HEK293 (cell line): ENCODE measurements around the gene ADGRD1.

ENCODE experiments used
- CTCF ChIA-PET: fragments of 350-600 bp; formaldehyde crosslinking; extraction: SDS; loops from one replicate; lab custom pipeline; 2021; ENCODE audit warnings: antibody characterized with exemption; lab: Yijun Ruan, JAX
- POLR2A ChIA-PET: fragments of 300-600 bp; formaldehyde crosslinking; extraction: SDS; loops from one replicate; lab custom pipeline; 2020; ENCODE audit warnings: antibody characterized with exemption, inconsistent platforms; lab: Yijun Ruan, JAX
- H3K27ac ChIP-seq: fragments of 200-500 bp; sonication (Bioruptor generic); 2 replicates; pipeline ENCODE4 v1.5.1; 2014; ENCODE audit warnings: low read depth, low read length, control low read depth, inconsistent platforms; ENCODE audit errors: extremely low read depth
- H3K36me3 ChIP-seq, 2 experiments: fragments of 200-500 bp in 1 of 2; sonication (Bioruptor generic) in 1 of 2; 1 replicate in 1 of 2; 2 replicates in 1 of 2; pipeline ENCODE4 v1.5.1; 2014 to 2017; ENCODE audit warnings: inconsistent platforms in 2 of 2, low read length in 2 of 2; ENCODE audit not compliant: control insufficient read depth in 2 of 2, insufficient read depth in 1 of 2
- H3K4me1 ChIP-seq: fragments of 200-500 bp; sonication (Bioruptor generic); 2 replicates; pipeline ENCODE4 v1.5.1; 2014; ENCODE audit warnings: mild to moderate bottlenecking, low read length, inconsistent platforms; ENCODE audit not compliant: control insufficient read depth, insufficient read depth
- H3K4me3 ChIP-seq: 2 replicates; pipeline ENCODE4 v1.5.1; 2011; ENCODE audit warnings: low read depth, mild to moderate bottlenecking, control low read depth, low read length, moderate library complexity
- H3K9me3 ChIP-seq: fragments of 200-500 bp; sonication (Bioruptor generic); 2 replicates; pipeline ENCODE4 v1.5.1; 2014; ENCODE audit warnings: low read depth, low read length, inconsistent platforms; ENCODE audit not compliant: control insufficient read depth, insufficient read depth
- ELK4 ChIP-seq: IDR thresholded peaks from 2 replicates; pipeline ENCODE4 v1.6.1; 2011; ENCODE audit warnings: mild to moderate bottlenecking, low read depth, low read length, borderline replicate concordance
- PRDM4 ChIP-seq: fragments of 450-650 bp; formaldehyde crosslinking; IDR thresholded peaks from 2 replicates; pipeline ENCODE4 v1.5.1; 2017; ENCODE audit warnings: missing biosample characterization, missing genetic modification characterization
- PRDM6 ChIP-seq: fragments of 450-650 bp; formaldehyde crosslinking; IDR thresholded peaks from 2 replicates; pipeline ENCODE4 v1.5.1; 2017; ENCODE audit warnings: missing biosample characterization, missing genetic modification characterization
- SCRT1 ChIP-seq: fragments of 450-650 bp; formaldehyde crosslinking; IDR thresholded peaks from 2 replicates; pipeline ENCODE4 v1.5.1; 2016; ENCODE audit warnings: missing biosample characterization, missing genetic modification characterization, borderline replicate concordance
- SCRT2 ChIP-seq: fragments of 450-650 bp; formaldehyde crosslinking; IDR thresholded peaks from 2 replicates; pipeline ENCODE4 v1.5.1; 2016; ENCODE audit warnings: missing biosample characterization, missing genetic modification characterization
- SP3 ChIP-seq: fragments of 450-650 bp; formaldehyde crosslinking; IDR thresholded peaks from 2 replicates; pipeline ENCODE4 v1.5.1; 2016; ENCODE audit warnings: missing biosample characterization, missing genetic modification characterization
- TCF7L2 ChIP-seq: IDR thresholded peaks from 2 replicates; pipeline ENCODE4 v1.6.1; 2011; ENCODE audit warnings: low read depth, mild to moderate bottlenecking, inconsistent platforms, low read length, moderate library complexity, borderline replicate concordance
- ZBTB7A ChIP-seq: fragments of 450-650 bp; formaldehyde crosslinking; IDR thresholded peaks from 2 replicates; pipeline ENCODE4 v1.5.1; 2016; ENCODE audit warnings: low read depth, missing biosample characterization, missing genetic modification characterization
- ZEB2 ChIP-seq: fragments of 450-650 bp; formaldehyde crosslinking; IDR thresholded peaks from 2 replicates; pipeline ENCODE4 v1.5.1; 2016; ENCODE audit warnings: missing biosample characterization, missing genetic modification characterization
- ZIC2 ChIP-seq: fragments of 450-650 bp; formaldehyde crosslinking; IDR thresholded peaks from 2 replicates; pipeline ENCODE4 v1.5.1; 2016; ENCODE audit warnings: missing biosample characterization, missing genetic modification characterization
- ZNF121 ChIP-seq: fragments of 450-650 bp; formaldehyde crosslinking; IDR thresholded peaks from 2 replicates; pipeline ENCODE4 v1.5.1; 2016; ENCODE audit warnings: missing biosample characterization, missing genetic modification characterization
- ZNF132 ChIP-seq: fragments of 450-650 bp; formaldehyde crosslinking; IDR thresholded peaks from 2 replicates; pipeline ENCODE4 v1.5.1; 2017; ENCODE audit warnings: missing biosample characterization, missing genetic modification characterization, borderline replicate concordance
- ZNF133 ChIP-seq: fragments of 450-650 bp; formaldehyde crosslinking; IDR thresholded peaks from 2 replicates; pipeline ENCODE4 v1.5.1; 2016; ENCODE audit warnings: missing biosample characterization, missing genetic modification characterization
- ZNF155 ChIP-seq: fragments of 450-650 bp; formaldehyde crosslinking; IDR thresholded peaks from 2 replicates; pipeline ENCODE4 v1.5.1; 2016; ENCODE audit warnings: missing biosample characterization, missing genetic modification characterization
- ZNF16 ChIP-seq: fragments of 450-650 bp; formaldehyde crosslinking; IDR thresholded peaks from 2 replicates; pipeline ENCODE4 v1.5.1; 2016; ENCODE audit warnings: low read depth, missing biosample characterization, missing genetic modification characterization
- ZNF202 ChIP-seq: fragments of 450-650 bp; formaldehyde crosslinking; IDR thresholded peaks from 2 replicates; pipeline ENCODE4 v1.5.1; 2016; ENCODE audit warnings: missing biosample characterization, missing genetic modification characterization, borderline replicate concordance
- ZNF214 ChIP-seq: fragments of 450-650 bp; formaldehyde crosslinking; IDR thresholded peaks from 2 replicates; pipeline ENCODE4 v1.5.1; 2017; ENCODE audit warnings: missing biosample characterization, mild to moderate bottlenecking, missing genetic modification characterization, borderline replicate concordance
- ZNF311 ChIP-seq: fragments of 450-650 bp; formaldehyde crosslinking; IDR thresholded peaks from 2 replicates; pipeline ENCODE4 v1.5.1; 2017; ENCODE audit warnings: missing biosample characterization, missing genetic modification characterization, borderline replicate concordance
- ZNF354C ChIP-seq: fragments of 450-650 bp; formaldehyde crosslinking; IDR thresholded peaks from 2 replicates; pipeline ENCODE4 v1.5.1; 2016; ENCODE audit warnings: missing biosample characterization, missing genetic modification characterization, low read depth, borderline replicate concordance
- ZNF530 ChIP-seq: fragments of 450-650 bp; formaldehyde crosslinking; IDR thresholded peaks from 2 replicates; pipeline ENCODE4 v1.5.1; 2016; ENCODE audit warnings: low read depth, missing biosample characterization, missing genetic modification characterization
- ZNF654 ChIP-seq: fragments of 450-650 bp; formaldehyde crosslinking; IDR thresholded peaks from 2 replicates; pipeline ENCODE4 v1.5.1; 2016; ENCODE audit warnings: low read depth, missing biosample characterization, missing genetic modification characterization
- ZNF707 ChIP-seq: fragments of 450-650 bp; formaldehyde crosslinking; IDR thresholded peaks from 2 replicates; pipeline ENCODE4 v1.5.1; 2016; ENCODE audit warnings: missing biosample characterization, missing genetic modification characterization
- ZNF776 ChIP-seq: fragments of 450-650 bp; formaldehyde crosslinking; IDR thresholded peaks from 2 replicates; pipeline ENCODE4 v1.5.0; 2017; ENCODE audit warnings: missing biosample characterization, missing genetic modification characterization, borderline replicate concordance
- ZNF791 ChIP-seq: fragments of 450-650 bp; formaldehyde crosslinking; IDR thresholded peaks from 2 replicates; pipeline ENCODE4 v1.5.1; 2016; ENCODE audit warnings: missing biosample characterization, missing genetic modification characterization
- ZNF792 ChIP-seq: fragments of 450-650 bp; formaldehyde crosslinking; IDR thresholded peaks from 2 replicates; pipeline ENCODE4 v1.5.1; 2016; ENCODE audit warnings: missing biosample characterization, missing genetic modification characterization
- ZXDB ChIP-seq: fragments of 450-650 bp; formaldehyde crosslinking; IDR thresholded peaks from 2 replicates; pipeline ENCODE4 v1.5.1; 2016; ENCODE audit warnings: missing biosample characterization, missing genetic modification characterization

Gene ADGRD1

GRCh38 chr12:130916241-130916911 lies 37.3 kb upstream of the ADGRD1 start (continued):
- TF ChIP-seq PRDM4 (tag by site-specific recombination) (no peak), ZNF654 (tag by site-specific recombination) (peak; percentile 99), ZBTB7A (tag by site-specific recombination) (no peak), ZNF16 (no peak), ZNF214 (no peak), ZNF354C (tag by site-specific recombination) (no peak), ZNF530 (no peak)

GRCh38 chr12:130917607-130918006 lies 36.1 kb upstream of the ADGRD1 start:
- ChIA-PET CTCF (interaction anchor here (3.6 kb wide), 1 partner anchor 216 kb away, joined by 29 read pairs; no protein-coding TSS in a partner anchor), POLR2A (no interaction called here)
- no peak overlapping the region for H3K27ac ChIP-seq
- no peaks in the 10 kb centered on the region for H3K4me1 ChIP-seq
- TF ChIP-seq SP3 (tag by site-specific recombination) (no peak), SCRT2 (peak; percentile 90), SCRT1 (tag by site-specific recombination) (0 out of 2 replicates have a peak, but pooled peaks have one; percentile 37), ZIC2 (tag by site-specific recombination) (peak; percentile 66), ZNF133 (tag by site-specific recombination) (no peak), ZNF792 (tag by site-specific recombination) (no peak), ZNF132 (tag by site-specific recombination) (no peak), ELK4 (no peak)
- H3K9me3 ChIP-seq = no peaks in the 10 kb centered on the region
- no peak overlapping the region for H3K4me3 ChIP-seq
- no peaks in the 10 kb centered on the region for H3K36me3 ChIP-seq

- ChIA-PET CTCF (interaction anchor here (0.6 to 3.6 kb wide), 3 partner anchors 214 to 699 kb away, joined by 3 to 29 read pairs (median 3); no protein-coding TSS in a partner anchor), POLR2A (no interaction called here)
- Histone ChIP-seq H3K36me3 (no peaks in the 10 kb centered on the region), H3K27ac (no peak overlapping the region), H3K9me3 (no peaks in the 10 kb centered on the region), H3K4me3 (no peak overlapping the region), H3K4me1 (no peaks in the 10 kb centered on the region)
- TF ChIP-seq TCF7L2 (no peak), ZNF311 (tag by site-specific recombination) (no peak), ZEB2 (no peak), ZNF155 (tag by site-specific recombination) (no peak), ZNF707 (no peak), ZXDB (tag by site-specific recombination) (no peak), ZNF202 (tag by site-specific recombination) (no peak), PRDM6 (tag by site-specific recombination) (no peak), ELK4 (no peak), ZNF791 (tag by site-specific recombination) (no peak), ZNF121 (no peak), ZNF776 (tag by site-specific recombination) (no peak)
Measured at GRCh38 chr12:130919086-130919485, 34.6 kb upstream of the ADGRD1 start.
